Sigmoid colon (tissue), 4 donors: ENCODE data around the gene CALHM2.

Source experiments
- CTCF ChIP-seq, 4 experiments: fragments of 450-650 bp in 3 of 4; fragments of 200-600 bp in 1 of 4; IDR thresholded peaks; one replicate each; pipeline ENCODE4 v1.5.1; 2016 to 2019; ENCODE audit warnings: antibody characterized with exemption in 4 of 4, mild to moderate bottlenecking in 3 of 4, moderate library complexity in 2 of 4
- EP300 ChIP-seq, 4 donors: sonication (generic); formaldehyde crosslinking; IDR thresholded peaks; one replicate each; pipeline ENCODE4 v1.6.1; 2017; ENCODE audit warnings: antibody characterized with exemption in 4 of 4
- POLR2A ChIP-seq, 2 donors: fragments of 450-650 bp; IDR thresholded peaks; one replicate each; pipeline ENCODE4 v1.6.1; 2016; ENCODE audit warnings: antibody characterized with exemption in 2 of 2, mild to moderate bottlenecking in 2 of 2, moderate library complexity in 2 of 2
- POLR2AphosphoS5 ChIP-seq, 4 donors: sonication (generic); formaldehyde crosslinking; IDR thresholded peaks; one replicate each; pipeline ENCODE4 v1.6.1; 2017; ENCODE audit warnings: antibody characterized with exemption in 4 of 4

- TF ChIP-seq CTCF (IDR thresholded peaks at IDR 0.05): no peak
- TF ChIP-seq POLR2A (IDR thresholded peaks at IDR 0.05): no peak
- TF ChIP-seq EP300 (IDR thresholded peaks at IDR 0.05): no peak
- no peak for TF ChIP-seq POLR2AphosphoS5 (IDR thresholded peaks at IDR 0.05)
Observed at GRCh38 chr10:103467406-103467805, 15.2 kb upstream of the CALHM2 start.
